NOMO-1 treated with dmso at 0.1 percent for 144 hours (cell line): ENCODE data around the gene GRIK1.

Experiments
- DNase-seq: peaks from one replicate; lab custom pipeline; 2025; ENCODE audit not compliant: unreplicated experiment; lab: John Stamatoyannopoulos, UW

GRIK1 gene

DNA sequence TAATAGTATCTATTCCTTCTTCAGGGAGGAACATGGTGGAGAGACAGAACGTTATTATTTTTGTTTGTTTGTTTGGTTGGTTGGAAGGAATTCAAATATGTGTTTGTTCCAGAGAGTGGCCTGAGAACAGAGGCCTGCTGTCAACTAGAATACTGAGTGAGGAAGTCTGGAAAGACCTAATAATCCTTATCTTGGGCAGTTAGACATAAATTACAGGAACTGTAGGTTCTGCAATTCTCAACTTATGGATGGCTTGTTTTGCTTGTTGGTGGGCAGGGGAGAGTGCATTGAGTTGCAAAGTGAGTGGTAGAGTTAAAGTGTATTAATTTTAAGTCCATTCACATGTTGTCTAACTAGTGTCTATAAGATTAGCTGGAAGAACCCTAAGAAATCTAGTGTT, 443.5 kb downstream of the GRIK1 start:
- no peak for DNase-seq

- no peak for DNase-seq
These were observed 449.8 kb downstream of the GRIK1 start for GRCh38 chr21:29490016-29490415.

GRCh38 chr21:29487154-29487553, 452.6 kb downstream of the GRIK1 start:
- DNase-seq: no peak
